Smooth muscle cell (in vitro differentiated cells): ENCODE measurements around the gene TCN2. TPM values are rescaled to one million over a fixed set of nuclear protein-coding genes. Genes with fewer than 3 reads are reported as not detected.

Experiments used
- DNase-seq: peaks from one replicate; lab custom pipeline; 2025; ENCODE audit not compliant: unreplicated experiment; lab: John Stamatoyannopoulos, UW
- H2AFZ ChIP-seq: fragments of 200-600 bp; sonication (generic); 2 replicates; pipeline ENCODE4 v1.6.0; 2016; ENCODE audit warnings: antibody characterized with exemption, low read depth, mild to moderate bottlenecking
- H3F3A ChIP-seq: fragments of 200-600 bp; sonication (generic); 2 replicates; pipeline ENCODE4 v1.6.0; 2017; ENCODE audit warnings: antibody characterized with exemption, low read depth
- H3K27ac ChIP-seq: fragments of 200-600 bp; sonication (generic); 2 replicates; pipeline ENCODE4 v1.5.1; 2016; ENCODE audit warnings: low read depth, mild to moderate bottlenecking
- H3K27me3 ChIP-seq: fragments of 200-600 bp; sonication (generic); 2 replicates; pipeline ENCODE4 v1.6.1; 2016; ENCODE audit warnings: low read depth, mild to moderate bottlenecking
- H3K36me3 ChIP-seq: fragments of 200-600 bp; sonication (generic); 2 replicates; pipeline ENCODE4 v1.5.1; 2016; ENCODE audit warnings: low read depth
- H3K4me1 ChIP-seq: fragments of 200-600 bp; sonication (generic); 2 replicates; pipeline ENCODE4 v1.5.1; 2016; ENCODE audit warnings: low read depth
- H3K4me2 ChIP-seq: fragments of 200-600 bp; sonication (generic); 2 replicates; pipeline ENCODE4 v1.6.0; 2016; ENCODE audit warnings: mild to moderate bottlenecking
- H3K4me3 ChIP-seq: fragments of 200-600 bp; sonication (generic); 2 replicates; pipeline ENCODE4 v1.5.1; 2016; ENCODE audit warnings: mild to moderate bottlenecking
- H3K79me2 ChIP-seq: fragments of 200-600 bp; sonication (generic); 2 replicates; pipeline ENCODE4 v1.6.0; 2016; ENCODE audit warnings: low read depth, mild to moderate bottlenecking
- H3K9ac ChIP-seq: fragments of 200-600 bp; sonication (generic); 2 replicates; pipeline ENCODE4 v1.6.0; 2016; ENCODE audit warnings: low read depth
- H3K9me3 ChIP-seq: fragments of 200-600 bp; sonication (generic); replicated peaks from 2 replicates; pipeline ENCODE4 v1.5.1; 2016; ENCODE audit warnings: low read depth
- H4K20me1 ChIP-seq: fragments of 200-600 bp; sonication (generic); 2 replicates; pipeline ENCODE4 v1.6.0; 2016; ENCODE audit warnings: low read depth
- CTCF ChIP-seq: fragments of 200-600 bp; sonication (generic); IDR thresholded peaks from 2 replicates; pipeline ENCODE4 v1.5.1; 2017; ENCODE audit warnings: borderline replicate concordance, mild to moderate bottlenecking, antibody characterized with exemption; ENCODE audit not compliant: insufficient read depth, poor library complexity, severe bottlenecking
- WGBS: methylation state at CpG from one replicate; pipeline ENCODE4 v1.1.7; 2016; ENCODE audit warnings: low lambda C conversion rate; 5-methylcytosine and 5-hydroxymethylcytosine counted together
- polyA plus RNA-seq: library from polyadenylated mRNA; unstranded; fragments of >200 nt; fragmentation: Nextera tagmentation; extraction: Ambion mirVana; gene quantifications from 2 replicates; pipeline ENCODE4 v1.2.1, GENCODE V29; 2016
- total RNA-seq: library from RNA; depleted of rRNA; stranded (reverse); fragments of >200 nt; gene quantifications from 2 replicates; pipeline ENCODE4 v1.2.3, GENCODE V29; 2014

Gene TCN2
- total and polyA plus RNA-seq, 2 experiments from 2014 or later = 3.3 to 5.2 TPM

GRCh38 chr22:30568137-30568805 lies 38.7 kb upstream of the TCN2 start:
- no peaks in the 10 kb centered on the region for H4K20me1 ChIP-seq
- no peaks in the 10 kb centered on the region for H3K4me1 ChIP-seq
- peaks cover 14% of the 10 kb centered on the region for H3K27me3 ChIP-seq
- no peak overlapping the region for H3K4me2 ChIP-seq
- no peaks in the 10 kb centered on the region for H3F3A ChIP-seq
- H3K9me3 ChIP-seq = no peaks in the 10 kb centered on the region
- H3K36me3 ChIP-seq = no peaks in the 10 kb centered on the region
- no peaks in the 10 kb centered on the region for H3K79me2 ChIP-seq
- H3K9ac ChIP-seq = no peak overlapping the region
- no peak overlapping the region for H3K27ac ChIP-seq
- 78% methylated on average over 10 of the region's 10 CpGs for WGBS
- no peak for DNase-seq
- H2AFZ ChIP-seq = no peak overlapping the region
- H3K4me3 ChIP-seq = no peak overlapping the region
- no peak for TF ChIP-seq CTCF

GRCh38 chr22:30569674-30570202 lies 37.2 kb upstream of the TCN2 start:
- TF ChIP-seq CTCF = no peak
- no peaks in the 10 kb centered on the region for H4K20me1 ChIP-seq
- H2AFZ ChIP-seq = no peak overlapping the region
- no peak overlapping the region for H3K4me3 ChIP-seq
- H3K79me2 ChIP-seq = no peaks in the 10 kb centered on the region
- H3K4me2 ChIP-seq = no peak overlapping the region
- H3K27ac ChIP-seq = no peak overlapping the region
- H3K27me3 ChIP-seq = peaks cover 23% of the 10 kb centered on the region
- DNase-seq = no peak
- H3F3A ChIP-seq = no peaks in the 10 kb centered on the region
- peaks cover 1% of the 10 kb centered on the region for H3K4me1 ChIP-seq
- H3K9me3 ChIP-seq = no peaks in the 10 kb centered on the region
- H3K36me3 ChIP-seq = no peaks in the 10 kb centered on the region
- no peak overlapping the region for H3K9ac ChIP-seq
- WGBS = 94% methylated on average over 10 of the region's 10 CpGs

GRCh38 chr22:30572210-30572609 lies 34.8 kb upstream of the TCN2 start:
- no peak overlapping the region for H2AFZ ChIP-seq
- no peaks in the 10 kb centered on the region for H3F3A ChIP-seq
- no peak overlapping the region for H3K27ac ChIP-seq
- H3K79me2 ChIP-seq = no peaks in the 10 kb centered on the region
- H3K27me3 ChIP-seq = peaks cover 9% of the 10 kb centered on the region
- no peak for TF ChIP-seq CTCF
- peaks cover 5% of the 10 kb centered on the region for H4K20me1 ChIP-seq
- H3K9ac ChIP-seq = no peak overlapping the region
- H3K36me3 ChIP-seq = no peaks in the 10 kb centered on the region
- peaks cover 4% of the 10 kb centered on the region for H3K4me1 ChIP-seq
- H3K9me3 ChIP-seq = no peaks in the 10 kb centered on the region
- no peak for DNase-seq
- H3K4me2 ChIP-seq = no peak overlapping the region
- H3K4me3 ChIP-seq = no peak overlapping the region
- WGBS = 88% methylated on average over 6 of the region's 6 CpGs
